T-helper 1 cell treated with Interleukin-12 subunit alpha and Interleukin-12 subunit beta and Interleukin-4 antibody, amounts not matched to agents 30 μg/mL and 1 μg/mL, for 36 hours (primary cell): ENCODE data around the gene ADORA1.

ENCODE experiments used
- H3K27ac Mint-ChIP-seq: one replicate; pipeline ENCODE4 v1.8.0; 2021; ENCODE audit warnings: mild to moderate bottlenecking, mixed read lengths
- H3K27me3 Mint-ChIP-seq: one replicate; pipeline ENCODE4 v1.8.0; 2021; ENCODE audit warnings: low read depth, mixed read lengths
- H3K36me3 Mint-ChIP-seq: one replicate; pipeline ENCODE4 v1.8.0; 2021; ENCODE audit warnings: low read depth, mixed read lengths
- H3K4me1 Mint-ChIP-seq: one replicate; pipeline ENCODE4 v1.8.0; 2021; ENCODE audit warnings: low read depth, mixed read lengths
- H3K4me3 Mint-ChIP-seq: one replicate; pipeline ENCODE4 v1.8.0; 2021; ENCODE audit warnings: mild to moderate bottlenecking, moderate library complexity, mixed read lengths
- H3K9me3 Mint-ChIP-seq: one replicate; pipeline ENCODE4 v1.8.0; 2021; ENCODE audit warnings: mixed read lengths

ADORA1 gene

DNA sequence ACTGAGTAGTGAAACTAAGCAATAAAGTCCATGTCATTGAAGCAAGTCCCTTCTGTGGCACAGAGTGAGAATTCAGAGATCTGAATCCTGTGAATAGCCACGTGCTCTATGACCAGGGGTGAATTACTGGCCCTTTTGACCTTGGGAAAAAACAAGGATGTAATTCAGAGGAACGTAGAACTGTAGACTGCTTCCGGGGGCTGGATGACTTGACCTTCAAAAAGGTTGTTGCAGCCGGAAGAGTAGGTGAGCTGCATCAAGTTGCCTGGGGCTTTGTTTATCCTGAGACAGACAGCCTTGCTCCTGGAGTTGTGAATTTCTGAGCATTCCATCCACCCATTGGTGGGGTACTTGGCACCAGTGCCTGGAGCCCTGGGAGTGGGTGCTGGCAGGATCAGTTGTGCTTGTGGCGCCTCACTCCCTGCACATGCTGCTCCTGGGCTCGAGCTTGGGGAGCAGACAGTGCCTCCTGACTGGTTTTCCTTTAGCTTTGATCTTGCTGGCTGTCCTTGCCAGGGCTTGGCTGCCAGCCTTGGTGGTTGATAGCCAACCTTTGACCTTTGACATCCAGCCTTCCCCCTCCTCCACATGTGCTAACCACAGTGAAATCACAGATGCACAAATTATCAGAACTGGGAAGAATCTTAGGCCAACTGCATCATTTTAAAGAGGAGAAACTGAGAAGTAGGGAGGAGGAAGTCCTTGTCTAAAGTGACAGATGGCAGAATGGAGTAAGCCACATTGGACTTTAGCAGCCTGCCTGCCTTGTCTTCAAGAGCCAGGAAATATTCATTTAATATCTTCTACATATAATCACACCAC is 25.5 kb upstream of the ADORA1 start:
- Mint-ChIP-seq H3K27me3 (peaks cover 16% of the 10 kb centered on the region), H3K9me3 (no peaks in the 10 kb centered on the region)

DNA sequence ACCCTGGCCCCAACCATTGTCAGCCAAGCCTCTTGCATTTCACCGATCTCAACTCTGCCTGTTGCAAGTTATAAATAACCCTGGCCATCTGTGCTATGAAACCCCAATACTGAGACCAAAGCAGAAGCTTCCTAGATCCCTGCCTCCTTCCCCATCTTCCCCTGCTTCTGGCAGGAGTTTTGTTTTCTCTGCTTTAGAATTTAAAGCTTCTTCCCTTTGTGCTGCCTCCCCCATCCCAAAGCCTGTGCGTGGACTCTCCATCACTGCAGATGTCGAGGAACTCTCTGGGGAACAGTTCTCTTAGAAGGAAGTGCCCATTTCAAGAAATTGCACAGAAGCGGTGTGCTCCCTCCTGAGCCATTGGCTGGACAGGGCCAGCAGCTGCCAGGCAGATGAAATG is 24.3 kb upstream of the ADORA1 start:
- no peak overlapping the region for H3K27ac Mint-ChIP-seq
- H3K27me3 Mint-ChIP-seq: peaks cover 23% of the 10 kb centered on the region
- H3K4me1 Mint-ChIP-seq: no peaks in the 10 kb centered on the region
- H3K9me3 Mint-ChIP-seq: no peaks in the 10 kb centered on the region
- no peaks in the 10 kb centered on the region for H3K36me3 Mint-ChIP-seq
- no peak overlapping the region for H3K4me3 Mint-ChIP-seq

More for the DNA sequence above, 25.5 kb upstream of the ADORA1 start:
- Mint-ChIP-seq H3K27ac (no peak overlapping the region), H3K4me1 (no peaks in the 10 kb centered on the region), H3K4me3 (no peak overlapping the region), H3K36me3 (no peaks in the 10 kb centered on the region)

DNA sequence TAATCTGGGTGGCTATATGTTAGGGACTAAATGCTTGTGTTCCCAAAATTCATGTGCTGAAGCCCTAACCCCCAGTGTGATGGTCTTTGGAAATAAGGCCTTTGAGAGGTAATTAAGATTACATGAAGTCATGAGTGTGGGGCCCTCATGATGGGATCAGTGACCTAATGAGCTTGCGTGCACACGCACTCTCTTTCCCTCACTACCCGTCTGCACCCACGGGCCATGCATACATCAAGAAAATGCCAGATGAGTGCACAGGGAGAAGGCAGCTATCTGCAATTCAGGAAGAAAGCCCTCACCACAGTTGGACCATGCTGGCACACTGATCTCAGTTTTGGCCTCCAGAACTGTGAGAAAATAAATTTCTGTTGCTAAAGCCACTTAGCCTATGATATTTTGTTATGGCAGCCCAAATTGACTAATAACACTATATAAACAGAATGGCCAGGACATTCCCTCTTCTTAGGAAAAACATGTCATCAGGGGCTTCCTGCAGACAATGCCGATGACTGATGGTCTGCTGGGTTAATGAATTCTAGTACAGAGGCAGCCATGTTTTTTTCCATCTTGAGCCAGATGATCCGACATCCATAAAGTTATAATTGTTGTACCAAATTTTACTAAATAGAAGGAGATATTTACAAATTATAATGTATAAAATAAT is 23.6 kb upstream of the ADORA1 start:
- Mint-ChIP-seq H3K36me3 (no peaks in the 10 kb centered on the region), H3K4me1 (no peaks in the 10 kb centered on the region), H3K27me3 (peaks cover 30% of the 10 kb centered on the region), H3K9me3 (no peaks in the 10 kb centered on the region), H3K4me3 (no peak overlapping the region), H3K27ac (no peak overlapping the region)

DNA sequence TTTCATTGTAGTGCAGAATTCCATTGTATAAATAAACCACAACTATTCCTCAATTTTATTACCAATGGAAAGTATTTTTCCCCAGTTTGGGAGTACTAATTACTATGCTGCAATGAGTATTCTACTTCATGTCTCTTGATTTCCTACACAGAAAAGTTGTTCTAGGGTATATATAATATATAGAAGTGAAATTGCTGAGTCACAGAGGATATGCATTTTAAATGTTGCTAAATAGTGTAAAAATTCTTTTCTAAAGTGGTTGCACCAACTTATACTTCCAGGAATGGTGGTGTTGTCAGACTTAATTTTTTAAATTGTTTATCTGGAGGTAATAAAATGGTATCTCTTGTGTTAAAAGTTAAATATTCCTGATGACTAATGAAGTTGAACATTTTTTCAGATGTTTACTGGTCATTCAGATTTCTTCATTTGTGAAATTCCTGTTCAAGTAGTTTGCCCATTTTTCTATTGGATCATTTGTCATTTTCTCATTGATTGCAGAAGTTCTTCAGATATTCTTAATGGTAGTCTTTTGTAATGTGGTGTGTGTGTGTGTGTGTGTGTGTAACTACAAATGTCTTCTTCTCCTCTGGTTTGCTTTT is 22.6 kb upstream of the ADORA1 start:
- no peak overlapping the region for H3K4me3 Mint-ChIP-seq
- H3K27me3 Mint-ChIP-seq: peaks cover 40% of the 10 kb centered on the region

DNA sequence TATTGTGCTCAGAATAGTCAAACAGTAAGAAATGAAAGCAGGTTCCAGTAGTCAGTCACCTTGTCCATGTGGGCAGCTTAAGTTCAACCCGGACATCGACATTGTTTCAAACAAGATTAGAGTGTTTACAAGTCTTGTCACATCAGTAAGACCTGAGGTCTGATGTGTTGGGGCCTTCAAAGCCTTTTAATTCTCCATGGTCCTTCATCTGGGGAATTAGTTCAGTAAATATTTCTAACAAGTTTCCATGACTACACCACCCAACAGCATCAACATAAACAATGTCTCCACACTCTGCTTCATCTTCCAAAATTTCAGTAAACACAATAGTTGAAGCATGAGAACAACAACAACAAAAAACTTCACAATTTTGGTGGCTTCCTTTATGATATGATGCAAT is 15.1 kb upstream of the ADORA1 start:
- Mint-ChIP-seq H3K4me1 (no peaks in the 10 kb centered on the region), H3K36me3 (no peaks in the 10 kb centered on the region), H3K9me3 (no peaks in the 10 kb centered on the region), H3K27ac (no peak overlapping the region), H3K4me3 (no peak overlapping the region), H3K27me3 (peaks cover 47% of the 10 kb centered on the region)

More for the DNA sequence above, 22.6 kb upstream of the ADORA1 start:
- H3K9me3 Mint-ChIP-seq: no peaks in the 10 kb centered on the region
- no peak overlapping the region for H3K27ac Mint-ChIP-seq
- H3K36me3 Mint-ChIP-seq: no peaks in the 10 kb centered on the region
- no peaks in the 10 kb centered on the region for H3K4me1 Mint-ChIP-seq

DNA sequence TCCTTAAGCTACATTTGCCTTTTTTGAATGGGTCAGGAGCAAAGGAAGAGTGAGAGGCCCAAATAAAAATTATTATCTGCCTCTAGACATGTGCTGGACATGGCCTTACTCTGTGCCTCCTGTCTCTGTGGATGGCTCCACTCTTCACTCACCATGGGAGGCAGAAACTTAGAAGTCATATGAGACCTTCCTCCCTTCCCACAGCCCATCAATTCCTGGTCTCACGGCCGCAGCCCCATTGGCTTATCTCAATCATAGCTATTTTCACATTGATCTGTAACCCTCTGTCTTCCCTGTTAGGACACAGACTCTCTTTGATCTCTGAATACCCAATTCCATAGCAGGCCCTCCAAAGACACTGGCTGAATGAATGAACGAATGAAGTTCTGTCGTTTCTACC is 14.2 kb upstream of the ADORA1 start:
- no peaks in the 10 kb centered on the region for H3K36me3 Mint-ChIP-seq
- no peaks in the 10 kb centered on the region for H3K9me3 Mint-ChIP-seq
- no peak overlapping the region for H3K27ac Mint-ChIP-seq
- H3K27me3 Mint-ChIP-seq: peaks cover 46% of the 10 kb centered on the region
- H3K4me3 Mint-ChIP-seq: no peak overlapping the region
- no peaks in the 10 kb centered on the region for H3K4me1 Mint-ChIP-seq

DNA sequence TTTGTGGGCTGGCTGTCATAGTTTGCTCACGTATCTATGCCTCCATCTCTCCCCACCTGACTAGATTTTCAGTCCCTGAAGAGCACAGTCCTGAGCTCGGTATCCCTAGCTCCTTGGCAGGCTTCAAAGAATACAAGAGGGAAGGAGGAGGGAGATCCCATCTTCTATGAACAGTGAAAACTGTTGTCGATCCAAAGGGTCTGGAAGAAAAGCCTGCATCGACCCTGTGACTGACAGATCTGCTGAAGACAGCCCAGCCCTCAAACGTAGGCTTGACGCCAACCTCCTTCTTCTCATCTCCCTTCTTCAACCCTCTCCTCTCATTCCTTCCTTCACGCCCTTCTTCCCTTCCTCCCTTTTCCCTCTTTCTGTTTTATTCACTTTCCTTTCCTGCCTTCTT is 13.3 kb upstream of the ADORA1 start:
- H3K9me3 Mint-ChIP-seq: no peaks in the 10 kb centered on the region
- no peaks in the 10 kb centered on the region for H3K36me3 Mint-ChIP-seq
- no peak overlapping the region for H3K27ac Mint-ChIP-seq
- no peak overlapping the region for H3K4me3 Mint-ChIP-seq
- H3K4me1 Mint-ChIP-seq: no peaks in the 10 kb centered on the region
- H3K27me3 Mint-ChIP-seq: peaks cover 41% of the 10 kb centered on the region

DNA sequence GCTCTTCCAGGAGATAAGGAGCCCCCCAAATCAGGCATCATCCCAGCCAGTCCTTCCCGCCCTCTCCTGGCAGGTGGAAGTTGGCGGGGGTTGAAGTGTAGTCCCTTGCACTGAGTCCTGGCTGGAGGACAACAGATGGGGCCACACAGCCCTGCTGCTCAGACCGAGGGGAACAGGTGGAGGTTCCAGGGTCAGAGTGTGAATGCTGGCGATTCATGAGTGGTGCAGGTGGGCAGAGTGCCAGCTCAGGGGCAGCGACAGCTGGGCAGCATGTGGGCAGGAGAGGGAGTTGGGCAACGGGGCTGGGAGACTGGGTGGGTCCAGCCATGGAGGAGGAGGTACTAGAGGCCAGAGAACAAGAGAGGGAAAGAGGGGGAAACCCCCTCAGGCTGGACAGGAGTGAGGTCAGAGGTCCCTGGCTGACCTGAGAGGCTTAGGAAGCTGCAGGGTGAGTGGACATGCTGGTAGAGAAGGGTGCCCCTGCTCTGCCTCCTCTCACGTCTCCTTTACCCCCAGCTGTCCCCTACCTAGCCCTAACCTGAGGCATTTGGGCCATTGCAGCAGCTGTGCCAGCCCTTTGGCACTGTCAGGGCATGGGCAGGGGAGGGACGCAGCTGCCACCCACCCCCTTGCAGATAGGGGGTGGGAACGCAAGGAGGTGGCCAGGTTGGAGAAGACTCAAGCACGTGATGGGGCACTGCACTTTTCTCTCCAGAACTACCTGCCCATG is 11.3 kb upstream of the ADORA1 start:
- H3K36me3 Mint-ChIP-seq: no peaks in the 10 kb centered on the region
- no peak overlapping the region for H3K27ac Mint-ChIP-seq
- H3K4me3 Mint-ChIP-seq: no peak overlapping the region
- no peaks in the 10 kb centered on the region for H3K9me3 Mint-ChIP-seq
- H3K27me3 Mint-ChIP-seq: peaks cover 36% of the 10 kb centered on the region
- H3K4me1 Mint-ChIP-seq: no peaks in the 10 kb centered on the region

DNA sequence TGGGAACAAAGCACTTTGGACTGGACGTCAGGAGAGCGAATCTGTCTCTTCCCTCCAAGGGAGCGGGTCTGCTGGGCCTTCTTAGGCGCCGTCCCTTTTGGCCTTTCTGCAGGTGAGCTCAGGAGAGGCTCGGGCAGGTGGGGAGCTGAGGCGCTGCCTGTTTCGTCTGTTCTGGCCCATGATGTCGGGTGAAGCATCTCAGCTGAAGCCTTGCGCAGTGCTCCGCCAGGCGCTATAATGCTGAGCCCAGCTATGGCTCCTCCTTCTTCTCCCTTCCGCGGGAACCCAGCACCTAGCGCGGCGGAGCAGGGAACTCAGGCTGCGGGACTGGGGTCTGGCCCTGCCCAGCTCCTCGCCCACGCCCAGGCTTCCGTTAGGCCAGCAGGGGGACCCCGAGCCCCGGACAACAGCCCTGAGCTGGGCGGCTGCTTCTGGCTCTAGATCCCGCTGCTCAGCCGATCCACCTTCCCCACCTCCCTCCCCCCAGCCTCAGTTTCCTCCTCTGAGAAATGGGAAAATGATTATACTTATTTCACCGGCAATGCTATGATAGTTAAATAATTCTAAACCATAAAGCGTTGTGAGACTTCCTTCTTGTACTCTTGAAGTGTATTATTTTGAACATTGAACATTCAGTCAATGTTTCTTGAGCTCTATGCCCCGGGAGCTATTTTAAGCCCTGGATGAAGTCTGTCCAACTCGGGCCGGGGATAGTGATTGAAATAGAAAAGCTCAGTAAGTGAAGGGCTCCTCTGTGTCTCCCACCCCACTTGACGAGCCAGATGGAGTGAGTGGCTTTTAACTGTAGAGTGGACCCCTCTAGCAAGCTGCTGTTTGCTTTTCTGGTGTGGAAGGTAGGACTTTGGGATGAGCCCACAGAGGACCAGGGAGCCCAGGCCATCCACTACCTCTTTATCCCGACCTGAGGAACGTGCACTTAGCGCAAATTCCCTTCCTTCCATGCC is 9.6 kb upstream of the ADORA1 start:
- Mint-ChIP-seq H3K9me3 (no peaks in the 10 kb centered on the region), H3K27me3 (peaks cover 41% of the 10 kb centered on the region), H3K36me3 (no peaks in the 10 kb centered on the region), H3K4me1 (peaks cover 4% of the 10 kb centered on the region), H3K27ac (no peak overlapping the region), H3K4me3 (no peak overlapping the region)

DNA sequence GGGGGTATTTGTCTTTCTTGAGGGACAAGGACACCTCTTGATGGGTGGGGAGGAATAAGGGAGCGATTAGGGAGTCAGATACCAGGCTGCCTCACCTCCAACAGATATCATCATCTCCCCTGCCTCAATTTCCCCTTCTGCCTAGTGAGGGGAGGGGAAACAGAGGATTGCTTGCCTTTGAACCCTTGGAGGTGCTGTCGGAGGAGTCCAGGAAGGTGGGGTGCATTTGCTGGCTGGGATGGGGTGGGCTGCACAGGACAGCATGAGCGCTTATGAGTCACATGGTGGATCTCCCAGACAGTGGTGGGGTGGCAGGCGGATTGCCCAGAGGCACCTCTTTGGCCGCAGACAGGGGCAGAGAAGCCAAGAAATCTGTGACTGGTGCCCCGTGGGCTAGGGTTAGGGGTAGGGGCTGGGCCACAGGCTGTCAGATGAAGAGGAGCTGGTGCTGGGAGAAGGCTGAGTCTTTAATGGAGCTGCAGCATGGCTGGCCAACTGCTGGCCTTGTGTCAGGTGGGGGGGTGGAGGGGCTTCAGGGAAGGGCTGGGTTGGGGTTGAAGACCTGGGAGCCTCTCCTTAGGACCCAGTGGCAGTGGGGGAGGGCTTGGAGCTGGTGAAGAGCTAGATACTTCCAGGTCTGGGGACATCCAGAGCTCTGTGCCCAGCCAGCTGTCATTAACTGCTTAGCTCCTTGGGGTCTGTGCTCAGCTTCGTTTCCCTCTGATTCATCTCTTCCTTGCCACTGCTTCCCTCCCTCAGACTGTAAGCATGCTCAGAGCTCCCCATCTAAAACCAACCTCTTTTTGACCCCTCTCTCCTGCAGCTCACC is 7.0 kb upstream of the ADORA1 start:
- H3K27ac Mint-ChIP-seq: no peak overlapping the region
- H3K36me3 Mint-ChIP-seq: no peaks in the 10 kb centered on the region
- H3K27me3 Mint-ChIP-seq: peaks cover 54% of the 10 kb centered on the region
- H3K4me3 Mint-ChIP-seq: no peak overlapping the region
- peaks cover 4% of the 10 kb centered on the region for H3K4me1 Mint-ChIP-seq
- H3K9me3 Mint-ChIP-seq: no peaks in the 10 kb centered on the region

DNA sequence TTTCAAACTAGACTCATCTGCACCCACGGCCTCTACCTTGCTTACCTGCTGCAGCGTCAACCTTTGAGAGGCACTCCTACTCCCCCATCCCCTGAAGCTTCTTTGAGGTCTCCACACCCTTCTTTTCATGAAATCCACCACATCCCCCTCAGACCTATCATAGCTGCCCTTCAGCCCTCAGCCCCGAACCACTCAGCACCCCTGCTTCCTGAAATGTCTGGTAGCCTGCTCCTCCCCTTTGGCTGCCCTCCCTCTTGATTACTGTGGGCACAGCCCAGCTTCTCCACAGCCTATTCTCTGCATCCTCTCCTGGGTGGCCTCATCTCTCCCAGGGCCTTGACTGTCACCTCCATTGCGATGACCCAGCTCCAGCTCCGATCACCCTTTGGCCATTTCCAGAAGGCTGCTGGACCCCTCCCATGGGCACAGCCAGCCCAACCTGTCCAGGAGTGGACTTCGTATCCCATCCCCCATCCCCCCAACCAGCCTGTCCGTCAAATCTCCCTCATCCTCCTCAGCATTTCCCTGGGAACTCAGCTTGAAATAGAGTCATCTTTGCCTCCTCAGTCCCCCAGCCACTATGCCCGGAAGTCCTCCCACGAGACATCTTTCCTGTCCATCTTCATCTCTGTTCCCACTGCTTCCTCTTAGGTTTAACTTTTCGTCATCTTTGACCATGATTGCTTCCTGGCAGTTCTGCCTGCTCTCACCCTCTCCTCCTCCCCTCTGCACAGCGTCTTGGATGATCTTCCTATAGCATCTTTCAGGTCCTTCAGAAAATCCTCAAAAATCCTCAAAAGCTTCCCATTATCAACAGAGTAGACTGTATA is 6.1 kb upstream of the ADORA1 start:
- H3K4me3 Mint-ChIP-seq: no peak overlapping the region
- no peak overlapping the region for H3K27ac Mint-ChIP-seq
- H3K27me3 Mint-ChIP-seq: peaks cover 56% of the 10 kb centered on the region
- H3K9me3 Mint-ChIP-seq: no peaks in the 10 kb centered on the region
- H3K4me1 Mint-ChIP-seq: peaks cover 4% of the 10 kb centered on the region
- no peaks in the 10 kb centered on the region for H3K36me3 Mint-ChIP-seq

DNA sequence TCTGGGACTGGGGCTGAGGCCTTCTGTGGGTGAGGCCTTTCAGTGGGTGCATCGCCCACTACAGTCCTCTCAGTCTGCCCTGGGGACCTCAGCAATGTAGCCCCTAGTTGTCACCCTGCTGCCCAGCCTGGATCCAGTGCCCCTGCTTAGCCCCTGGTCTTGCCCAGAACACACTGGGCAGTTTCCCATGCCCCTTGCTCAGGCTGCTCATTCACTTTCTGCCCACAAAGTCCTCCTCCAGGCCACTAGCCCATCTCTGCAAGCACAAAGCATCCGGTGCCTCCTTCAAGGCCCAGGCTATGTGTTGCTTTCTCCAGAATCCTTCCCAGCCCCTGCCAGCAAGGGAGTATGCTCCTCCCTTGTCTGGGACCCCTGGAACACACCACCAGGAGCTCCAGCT is 5.4 kb upstream of the ADORA1 start:
- Mint-ChIP-seq H3K9me3 (no peaks in the 10 kb centered on the region), H3K4me3 (no peak overlapping the region), H3K27ac (no peak overlapping the region), H3K36me3 (no peaks in the 10 kb centered on the region), H3K4me1 (peaks cover 4% of the 10 kb centered on the region), H3K27me3 (peaks cover 58% of the 10 kb centered on the region)
